GM06990 (cell line): Measurements from ENCODE around the gene CSAG2.

Source experiments
- DNase-seq: peaks from one replicate; pipeline ENCODE4 v3.0.0-alpha.2; 2011; ENCODE audit not compliant: insufficient read length; ENCODE audit errors: extremely low read depth
- H3K27me3 ChIP-seq: replicated peaks from 2 replicates; pipeline ENCODE4 v1.6.0; 2011; ENCODE audit warnings: low read length; ENCODE audit not compliant: control insufficient read depth, insufficient read depth
- H3K36me3 ChIP-seq: 2 replicates; pipeline ENCODE4 v1.5.1; 2011; ENCODE audit warnings: low read length; ENCODE audit not compliant: control insufficient read depth, insufficient read depth
- H3K4me3 ChIP-seq: replicated peaks from 2 replicates; pipeline ENCODE4 v1.5.1; 2011; ENCODE audit warnings: low read depth, mild to moderate bottlenecking, control low read depth, low read length
- CTCF ChIP-seq: IDR thresholded peaks from 2 replicates; pipeline ENCODE4 v1.5.1; 2011; ENCODE audit warnings: low read length, control low read depth, mild to moderate bottlenecking, inconsistent platforms; ENCODE audit not compliant: insufficient read depth, poor library complexity, severe bottlenecking

Gene CSAG2

DNA sequence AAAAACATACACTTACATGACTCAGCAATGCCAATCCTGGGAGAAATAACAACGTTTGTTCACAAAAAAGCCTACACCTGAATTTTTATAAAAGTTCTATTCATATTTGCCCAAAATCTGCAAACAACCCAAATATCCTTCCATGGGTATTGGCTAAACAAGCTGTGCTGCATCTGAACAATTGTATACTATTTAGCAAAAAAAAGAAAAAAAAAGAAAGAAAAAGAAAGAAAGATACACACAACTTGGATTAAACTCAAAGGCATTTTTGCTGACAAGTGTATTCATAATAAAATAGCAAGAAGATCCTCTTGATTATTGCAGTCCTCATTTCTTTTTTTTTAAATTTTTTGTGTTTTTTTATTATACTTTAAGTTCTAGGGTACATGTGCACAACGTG lies 34.9 kb downstream of the CSAG2 start:
- no peaks in the 10 kb centered on the region for H3K27me3 ChIP-seq
- H3K36me3 ChIP-seq = no peaks in the 10 kb centered on the region
- no peak overlapping the region for H3K4me3 ChIP-seq
- TF ChIP-seq CTCF = no peak
- no peak for DNase-seq

DNA sequence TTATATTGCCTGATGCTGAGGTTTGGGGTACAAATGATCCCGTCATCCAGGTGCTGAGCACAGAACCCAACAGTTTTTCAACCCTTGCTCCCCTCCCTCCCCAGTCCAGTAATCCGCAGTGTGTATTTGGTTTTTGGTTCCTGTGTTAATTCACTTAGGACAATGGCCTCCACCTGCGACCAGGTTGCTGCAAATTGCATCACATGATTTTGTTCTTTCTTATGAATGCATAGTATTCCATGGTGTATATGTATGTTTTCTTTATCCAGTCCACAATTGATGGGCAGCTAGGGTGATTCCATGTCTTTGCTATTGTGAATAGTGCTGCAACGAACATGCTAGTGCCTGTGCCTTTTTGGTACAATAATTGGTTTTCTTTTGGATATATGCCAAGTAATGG lies 46.0 kb downstream of the CSAG2 start:
- Histone ChIP-seq H3K4me3 (no peak overlapping the region), H3K36me3 (no peaks in the 10 kb centered on the region), H3K27me3 (no peaks in the 10 kb centered on the region)
- no peak for DNase-seq
- no peak for TF ChIP-seq CTCF

DNA sequence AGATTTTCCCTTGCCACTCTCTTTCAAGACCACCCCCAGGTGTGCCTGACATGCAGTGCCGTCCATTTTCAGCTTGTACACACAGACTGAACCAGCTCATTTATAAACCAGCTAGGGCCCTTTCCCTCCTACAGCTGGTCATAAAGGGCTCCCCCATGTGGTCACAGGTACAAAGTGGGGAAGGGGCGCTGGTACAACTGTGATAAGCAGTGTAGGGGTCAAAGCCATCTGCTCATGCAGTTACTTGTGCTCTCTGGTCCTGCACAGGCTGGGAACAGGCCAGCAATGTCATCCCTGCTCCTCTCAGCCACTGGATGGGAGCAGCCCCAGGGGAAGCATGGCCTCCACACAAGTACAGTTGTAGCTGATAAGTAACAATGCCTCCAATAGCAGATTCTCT lies 50.8 kb downstream of the CSAG2 start:
- DNase-seq = no peak
- peak; percentile 23 for TF ChIP-seq CTCF

More for the DNA sequence above, 50.8 kb downstream of the CSAG2 start:
- Histone ChIP-seq H3K27me3 (no peaks in the 10 kb centered on the region; the same call in 1 of the 2 replicates), H3K4me3 (no peak overlapping the region), H3K36me3 (no peaks in the 10 kb centered on the region)
